Measurements from ENCODE around the gene MISP. TPM values are rescaled to one million over a fixed set of nuclear protein-coding genes. Genes with fewer than 3 reads are reported as not detected.

Gene MISP
- total and polyA plus RNA-seq, 2 of the 13 experiments (the other 11 are each of a cell fraction or from before 2014, with no cell fraction given) = 0.67 to 1.3 TPM

DNA sequence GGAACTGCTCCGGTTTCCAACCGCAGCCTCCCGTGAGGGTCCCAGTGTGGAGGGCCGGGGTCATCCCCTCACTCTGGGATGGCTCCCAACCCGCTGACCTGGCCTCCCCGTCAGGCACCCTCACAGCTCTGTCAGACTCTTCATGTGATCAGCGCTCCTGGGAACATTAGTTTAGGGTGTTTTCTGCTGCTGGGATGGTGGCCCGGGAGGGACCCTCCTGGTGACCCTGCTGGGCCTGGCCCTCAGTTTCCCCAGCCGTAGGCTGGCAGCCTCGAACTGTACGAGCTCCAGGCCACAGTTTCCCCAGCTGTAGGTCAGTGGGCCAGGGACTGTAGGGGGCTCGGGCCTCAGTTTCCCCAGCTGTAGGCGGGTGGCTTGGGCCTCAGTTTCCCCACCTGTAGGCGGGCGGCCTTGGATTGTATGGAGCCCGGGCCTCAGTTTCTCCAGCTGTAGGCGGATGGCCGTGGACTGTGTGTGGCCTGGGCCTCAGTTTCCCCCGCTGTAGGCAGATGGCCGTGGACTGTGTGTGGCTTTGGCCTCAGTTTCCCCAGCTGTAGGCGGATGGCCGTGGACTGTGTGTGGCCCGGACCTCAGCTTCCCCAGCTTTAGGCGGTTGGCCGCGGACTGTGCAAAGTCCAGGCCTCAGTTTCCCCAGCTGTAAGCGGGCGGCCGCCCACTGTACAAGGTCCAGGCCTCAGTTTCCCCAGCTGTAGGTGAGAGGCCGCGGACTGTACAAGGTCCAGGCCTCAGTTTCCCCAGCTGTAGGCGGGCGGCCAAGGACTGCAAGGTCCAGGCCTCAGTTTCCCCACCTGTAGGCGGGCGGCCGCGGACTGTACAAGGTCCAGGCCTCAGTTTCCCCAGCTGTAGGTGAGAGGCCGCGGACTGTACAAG lies 45.0 kb downstream of the MISP start:
- Histone ChIP-seq H3K36me3 (replicated peaks in 1 of 2; ENCODE audit: control insufficient read depth in 1 of 2, insufficient read depth in 2 of 2, low read length in 2 of 2) (peaks cover 7 to 9% of the 10 kb centered on the region in 2 experiments; a peak in 4 of 5 replicates), H2AFZ (ENCODE audit: low read length) (no peak overlapping the region), H3K9me3 (ENCODE audit: low read length) (no peaks in the 10 kb centered on the region), H3K4me1 (ENCODE audit: insufficient read depth, low read length) (peaks cover 69% of the 10 kb centered on the region), H4K20me1 (ENCODE audit: insufficient read depth, low read length) (peaks cover 28% of the 10 kb centered on the region), H3K4me2 (ENCODE audit: low read depth, low read length) (peak overlapping the region; percentile 77), H3K27ac (ENCODE audit: extremely low read length, insufficient read depth, low read length) (peak overlapping the region; percentile 87), H3K9ac (ENCODE audit: insufficient read depth, low read depth, low read length) (peak overlapping the region; percentile 91), H3K27me3 (ENCODE audit: control insufficient read depth in 1 of 2, insufficient read depth in 2 of 2, low read length in 2 of 2) (no peaks in the 10 kb centered on the region; a peak in 1 of 5 replicates), H3K79me2 (ENCODE audit: insufficient read depth, low read length) (peaks cover 30% of the 10 kb centered on the region), H3K4me3 (replicated peaks in 1 of 3; ENCODE audit: insufficient read depth in 1 of 3, low read depth in 2 of 3, low read length in 3 of 3) (peak overlapping the region; percentile 69 to 85 (median 69))
- no TSS peak for BruUV-seq (replicated peaks)
- FAIRE-seq = no peak
- no peak for DNase-seq (ENCODE audit: low spot score)
- 67% methylated on average over 11 of the region's 39 CpGs for WGBS (ENCODE audit: low lambda C conversion rate)
- ATAC-seq = no peak
- intact Hi-C loops (cut with micrococcal nuclease; ENCODE audit: unreplicated experiment) (no loop called here), in situ Hi-C loops (cut with HindIII; ENCODE audit: extremely low pct_ligation_motif_present, low pct_unique_long_range_greater_than_20kb) (no loop called here)
- ChIA-PET CTCF (ENCODE audit: low intra/inter-chr PET ratio, low total read pairs) (no interaction called here), POLR2A (interaction anchor here (1.6 to 2.0 kb wide), 2 partner anchors 14 to 56 kb away, joined by 4 to 10 read pairs; no protein-coding TSS in a partner anchor)
- no peak for TF ChIP-seq MED8 (CRISPR knock-in tag; IDR thresholded peaks at IDR 0.05; ENCODE audit: insufficient replicate concordance)
- TF ChIP-seq SP4 (CRISPR knock-in tag; IDR thresholded peaks at IDR 0.05) = 0 out of 2 replicates have a peak, but pooled peaks have one; percentile 13
- no peak for TF ChIP-seq ARHGAP35 (CRISPR knock-in tag; IDR thresholded peaks at IDR 0.05; ENCODE audit: borderline replicate concordance)
- TF ChIP-seq POGZ (CRISPR knock-in tag; IDR thresholded peaks at IDR 0.05) = no peak
- 0 out of 2 replicates have a peak, but pooled peaks have one; percentile 10 for TF ChIP-seq ZKSCAN5 (CRISPR knock-in tag; IDR thresholded peaks at IDR 0.05)
- TF ChIP-seq ZNF274 (CRISPR knock-in tag; IDR thresholded peaks at IDR 0.05) = no peak
- 0 out of 2 replicates have a peak, but pooled peaks have one; percentile 14 for TF ChIP-seq TRIM24 (CRISPR knock-in tag; IDR thresholded peaks at IDR 0.05)
- 0 out of 2 replicates have a peak, but pooled peaks have one; percentile 17 for TF ChIP-seq PITX1 (CRISPR knock-in tag; IDR thresholded peaks at IDR 0.05)
- 0 out of 2 replicates have a peak, but pooled peaks have one; percentile 2 for TF ChIP-seq ZNF547 (CRISPR knock-in tag; IDR thresholded peaks at IDR 0.05)
- no peak; the same call in 1 of the 2 replicates for TF ChIP-seq ATF7-NPFF (CRISPR knock-in tag; IDR thresholded peaks at IDR 0.05; ENCODE audit: low read depth)
- TF ChIP-seq EP300 (IDR thresholded peaks at IDR 0.05; ENCODE audit: low read depth in 2 of 2, low read length in 2 of 2) = no peak
- no peak for TF ChIP-seq EP300 (CRISPR knock-in tag; IDR thresholded peaks at IDR 0.05; ENCODE audit: borderline replicate concordance)
- TF ChIP-seq POLR2A (IDR thresholded peaks at IDR 0.05; ENCODE audit: insufficient read depth in 1 of 2, low read depth in 2 of 2, low read length in 2 of 2) = peak in 1 of 2 experiments; percentile 12; a peak in 1 of 4 replicates
- TF ChIP-seq CHD4 (IDR thresholded peaks at IDR 0.05; ENCODE audit: borderline replicate concordance, low read length) = peak; percentile 29; the same call in 1 of the 2 replicates
- TF ChIP-seq, protein P1, sequence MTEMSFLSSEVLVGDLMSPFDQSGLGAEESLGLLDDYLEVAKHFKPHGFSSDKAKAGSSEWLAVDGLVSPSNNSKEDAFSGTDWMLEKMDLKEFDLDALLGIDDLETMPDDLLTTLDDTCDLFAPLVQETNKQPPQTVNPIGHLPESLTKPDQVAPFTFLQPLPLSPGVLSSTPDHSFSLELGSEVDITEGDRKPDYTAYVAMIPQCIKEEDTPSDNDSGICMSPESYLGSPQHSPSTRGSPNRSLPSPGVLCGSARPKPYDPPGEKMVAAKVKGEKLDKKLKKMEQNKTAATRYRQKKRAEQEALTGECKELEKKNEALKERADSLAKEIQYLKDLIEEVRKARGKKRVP (CRISPR knock-in tag; IDR thresholded peaks at IDR 0.05) = no peak
- no peak for TF ChIP-seq ZNF441 (CRISPR knock-in tag; IDR thresholded peaks at IDR 0.05; ENCODE audit: borderline replicate concordance)
- TF ChIP-seq, protein P2, sequence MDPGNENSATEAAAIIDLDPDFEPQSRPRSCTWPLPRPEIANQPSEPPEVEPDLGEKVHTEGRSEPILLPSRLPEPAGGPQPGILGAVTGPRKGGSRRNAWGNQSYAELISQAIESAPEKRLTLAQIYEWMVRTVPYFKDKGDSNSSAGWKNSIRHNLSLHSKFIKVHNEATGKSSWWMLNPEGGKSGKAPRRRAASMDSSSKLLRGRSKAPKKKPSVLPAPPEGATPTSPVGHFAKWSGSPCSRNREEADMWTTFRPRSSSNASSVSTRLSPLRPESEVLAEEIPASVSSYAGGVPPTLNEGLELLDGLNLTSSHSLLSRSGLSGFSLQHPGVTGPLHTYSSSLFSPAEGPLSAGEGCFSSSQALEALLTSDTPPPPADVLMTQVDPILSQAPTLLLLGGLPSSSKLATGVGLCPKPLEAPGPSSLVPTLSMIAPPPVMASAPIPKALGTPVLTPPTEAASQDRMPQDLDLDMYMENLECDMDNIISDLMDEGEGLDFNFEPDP (CRISPR knock-in tag; conservative IDR thresholded peaks at IDR 0.05) = 0 out of 2 replicates have a peak, but pooled peaks have one; percentile 82
- no peak for TF ChIP-seq ZNF350 (CRISPR knock-in tag; IDR thresholded peaks at IDR 0.05; ENCODE audit: borderline replicate concordance, low read depth)
- TF ChIP-seq ZNF883 (CRISPR knock-in tag; IDR thresholded peaks at IDR 0.05; ENCODE audit: not compliant biosample characterization) = peak; percentile 14
- no peak for TF ChIP-seq U2AF1 (optimal IDR thresholded peaks at IDR 0.05; ENCODE audit: low read depth, low read length)

Measured in HepG2 (cell line).